ENCODE data around the gene ASF1A.

Gene ASF1A

DNA sequence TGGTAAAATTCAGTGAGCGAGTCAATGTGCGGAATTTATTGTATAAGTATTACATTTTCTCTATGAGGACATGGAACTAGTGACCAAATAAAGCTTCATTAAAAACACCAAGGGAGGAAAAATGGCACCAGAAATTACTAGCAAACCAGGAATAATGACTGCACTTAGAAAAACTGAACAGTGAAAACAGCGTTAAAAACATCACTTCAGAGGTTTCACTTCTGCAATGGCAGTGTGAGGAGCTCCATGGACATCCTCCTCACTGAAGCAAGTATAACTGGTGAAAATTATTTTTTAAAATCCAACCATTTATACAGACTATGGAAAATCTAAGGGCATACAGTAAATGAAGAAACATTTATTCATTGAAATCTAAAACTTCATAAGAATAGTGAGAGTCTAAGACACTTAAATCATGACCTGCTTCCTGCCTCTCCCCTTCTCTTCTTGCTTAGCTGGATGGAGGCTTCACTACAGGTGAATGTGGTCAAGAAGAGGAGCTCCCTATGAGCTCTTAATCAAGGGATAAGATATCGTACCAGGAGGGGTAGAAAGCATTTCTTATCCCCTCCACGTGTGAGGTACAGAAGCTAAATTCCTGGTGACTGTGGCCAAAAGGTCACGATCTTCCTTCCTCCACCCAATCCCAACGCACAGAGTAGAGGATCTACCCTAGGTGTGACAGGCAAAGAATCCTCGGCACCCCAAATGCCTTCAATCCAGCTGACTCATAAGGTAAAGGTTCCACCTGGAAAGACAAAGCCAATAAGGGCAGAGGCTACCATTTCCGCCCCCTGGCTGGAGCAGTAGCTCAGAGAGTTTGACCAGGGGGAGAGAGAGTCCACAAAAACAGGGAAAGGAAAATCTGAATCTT lies 12.3 kb upstream of the ASF1A start:
- DNase-seq (ENCODE audit: low read depth) = no peak

DNA sequence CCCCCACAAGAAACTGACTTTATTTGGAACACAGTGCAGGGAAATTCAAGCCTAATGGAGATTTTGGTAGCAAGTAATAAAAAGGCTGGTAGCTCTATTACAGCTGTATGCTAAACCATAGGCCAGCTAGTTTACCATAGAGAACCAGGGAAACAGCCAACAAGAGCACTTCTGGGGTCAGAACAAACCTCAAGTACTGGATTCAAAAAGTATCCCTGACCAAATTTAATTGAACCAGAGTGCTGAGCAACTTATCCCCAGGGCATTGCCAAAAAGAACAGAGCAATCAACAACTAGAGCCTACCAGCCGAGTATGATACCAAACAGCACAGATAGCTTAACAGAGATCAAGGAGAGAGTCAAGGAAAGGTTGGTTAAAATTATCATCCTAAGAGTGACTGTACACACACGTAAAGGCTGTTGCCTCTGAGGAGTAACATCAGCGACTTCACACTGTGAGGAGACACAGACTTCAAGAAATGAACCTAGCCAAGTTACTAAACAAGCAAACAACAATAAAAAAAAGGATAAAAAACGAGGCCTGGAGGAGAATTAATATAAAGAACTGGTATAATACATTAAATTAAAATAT lies 11.5 kb upstream of the ASF1A start:
- DNase-seq (ENCODE audit: low read depth) = no peak

DNA sequence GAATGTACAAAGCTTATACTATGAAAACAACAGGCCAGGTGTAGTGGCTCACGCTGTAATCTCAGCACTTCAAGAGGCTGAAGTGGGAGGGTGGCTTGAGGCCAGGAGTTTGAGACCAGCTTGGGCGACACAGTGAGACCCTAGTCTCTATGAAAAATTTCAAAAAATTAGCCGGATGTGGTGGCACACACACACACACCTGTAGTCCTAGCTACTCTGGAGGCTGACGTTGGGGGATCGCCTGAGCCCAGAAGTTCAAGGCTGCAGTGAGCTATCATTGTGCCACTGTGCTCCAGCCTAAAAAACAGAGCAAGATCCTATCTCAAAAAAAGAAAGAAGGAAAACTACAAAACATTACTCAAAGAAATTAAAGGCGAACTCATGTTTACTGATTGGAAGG lies 7.3 kb upstream of the ASF1A start:
- DNase-seq (ENCODE audit: low read depth) = no peak

DNA sequence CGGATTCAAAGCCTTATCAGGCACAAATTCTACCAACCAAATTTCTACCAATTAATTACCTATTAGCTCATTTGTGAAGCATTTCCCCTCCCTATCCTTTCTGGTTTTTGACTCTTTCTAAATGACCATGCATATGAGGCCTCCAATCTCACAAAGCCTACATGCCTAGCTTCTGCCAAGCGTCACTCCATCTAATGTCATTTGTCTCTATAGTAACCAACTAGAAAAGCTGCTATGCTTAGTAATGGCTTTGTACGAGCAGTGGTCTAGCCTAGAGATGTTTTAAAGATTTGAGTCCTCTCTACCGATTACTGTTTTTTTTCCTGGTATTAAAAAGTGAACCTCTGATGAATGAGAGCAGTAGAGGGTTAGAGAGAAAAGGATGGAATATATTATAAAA lies 4.8 kb upstream of the ASF1A start:
- no peak for DNase-seq (ENCODE audit: low read depth)

DNA sequence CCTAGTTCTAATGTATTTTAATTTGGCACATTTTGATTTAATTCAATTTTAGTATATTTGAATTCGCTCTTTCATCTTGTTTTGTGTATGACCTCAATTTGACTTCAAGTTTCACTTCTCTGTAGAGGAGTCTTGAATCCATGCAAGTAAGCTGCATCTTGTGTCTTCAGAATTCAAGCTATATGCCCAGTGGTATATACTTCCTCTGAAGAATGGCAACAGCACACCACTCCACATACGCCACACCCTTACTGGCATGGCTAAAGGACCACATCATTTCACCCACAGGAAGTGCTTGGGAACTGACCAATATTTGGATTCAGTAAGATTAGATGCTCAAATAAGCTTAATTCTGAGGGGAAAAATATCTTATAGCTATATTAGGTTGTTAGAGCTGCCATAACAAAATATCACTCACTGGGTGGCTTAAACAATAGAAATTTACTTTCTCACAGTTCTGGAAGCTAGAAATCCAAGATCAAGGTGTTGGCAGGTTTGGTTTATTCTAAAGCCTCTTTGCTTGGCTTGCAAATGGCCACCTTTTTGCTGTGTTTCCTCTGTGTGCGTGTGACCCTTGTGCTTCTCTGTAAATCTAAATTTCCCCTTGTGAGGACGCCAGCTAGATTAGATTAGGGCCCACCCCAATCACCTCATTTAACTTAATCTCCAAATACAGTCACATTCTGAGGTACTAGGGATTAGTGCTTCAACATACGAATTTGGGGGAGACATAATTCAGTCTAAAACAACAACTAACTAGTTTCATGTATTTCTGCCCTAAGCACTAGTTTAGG lies 2.8 kb upstream of the ASF1A start:
- DNase-seq (ENCODE audit: low read depth) = no peak

DNA sequence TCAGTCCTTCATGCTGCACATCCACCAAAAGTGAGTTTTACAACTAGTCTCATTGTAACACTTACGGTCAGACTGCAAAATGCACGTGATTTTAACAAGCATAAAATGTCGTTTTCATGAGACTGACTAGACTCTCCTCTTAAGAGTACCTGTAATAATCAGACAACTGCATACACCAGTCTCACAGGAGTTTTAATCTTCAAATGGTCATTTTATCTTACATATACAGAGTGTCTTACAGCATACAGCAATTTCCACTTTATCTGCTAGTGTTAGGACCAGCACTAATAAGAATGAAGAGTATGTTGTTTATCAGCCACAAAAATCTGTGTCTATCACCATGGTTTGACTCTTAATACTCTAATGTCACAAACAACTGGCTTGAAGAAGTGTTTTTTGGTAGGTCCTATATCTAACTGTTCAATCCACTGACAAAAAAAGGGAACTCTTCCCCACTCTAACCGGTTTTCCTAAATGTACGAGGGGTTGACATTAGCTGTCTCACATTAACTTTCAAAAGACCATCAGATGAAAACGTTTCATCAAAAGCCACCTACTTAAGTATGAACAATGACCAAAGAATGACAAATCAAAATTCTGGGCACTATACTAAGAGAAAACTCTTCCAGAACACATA lies 1.5 kb upstream of the ASF1A start:
- DNase-seq (ENCODE audit: low read depth) = no peak

DNA sequence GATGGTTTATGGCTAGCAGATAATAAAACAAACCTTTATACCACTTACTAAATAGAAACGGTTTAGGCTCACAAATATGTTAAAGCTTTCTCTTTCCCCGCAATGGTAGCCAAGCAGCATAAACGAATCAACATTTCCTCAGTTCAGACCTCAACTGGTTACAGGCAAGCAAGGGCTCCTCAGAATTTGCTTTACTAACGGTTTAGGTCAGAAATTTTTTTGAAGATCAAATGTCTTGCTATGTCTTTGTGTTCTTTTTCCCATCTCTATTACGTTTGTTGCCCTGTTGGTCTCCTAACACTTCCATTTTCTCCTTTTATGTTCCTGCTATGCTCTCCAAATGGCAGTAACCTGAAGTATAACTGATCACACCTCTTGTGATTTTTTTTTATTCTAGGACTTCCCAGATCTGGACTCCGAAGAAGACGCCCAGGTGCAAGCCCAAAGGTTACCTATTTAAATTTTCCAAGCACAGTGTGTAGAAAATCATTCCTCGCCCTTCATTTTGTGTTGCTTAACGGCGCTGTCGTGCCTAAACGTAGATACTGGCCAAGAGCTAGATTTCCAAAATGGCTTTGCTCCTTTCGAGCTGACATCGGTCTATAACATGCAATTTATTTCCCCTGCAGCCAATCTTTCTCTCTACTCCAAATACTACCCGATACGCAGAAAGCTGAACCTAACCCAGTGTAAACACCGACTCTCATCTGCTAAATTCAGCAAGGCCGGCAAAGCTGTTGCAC lies 717 bp upstream of the ASF1A start:
- DNase-seq (ENCODE audit: low read depth) = peak; percentile 3

DNA sequence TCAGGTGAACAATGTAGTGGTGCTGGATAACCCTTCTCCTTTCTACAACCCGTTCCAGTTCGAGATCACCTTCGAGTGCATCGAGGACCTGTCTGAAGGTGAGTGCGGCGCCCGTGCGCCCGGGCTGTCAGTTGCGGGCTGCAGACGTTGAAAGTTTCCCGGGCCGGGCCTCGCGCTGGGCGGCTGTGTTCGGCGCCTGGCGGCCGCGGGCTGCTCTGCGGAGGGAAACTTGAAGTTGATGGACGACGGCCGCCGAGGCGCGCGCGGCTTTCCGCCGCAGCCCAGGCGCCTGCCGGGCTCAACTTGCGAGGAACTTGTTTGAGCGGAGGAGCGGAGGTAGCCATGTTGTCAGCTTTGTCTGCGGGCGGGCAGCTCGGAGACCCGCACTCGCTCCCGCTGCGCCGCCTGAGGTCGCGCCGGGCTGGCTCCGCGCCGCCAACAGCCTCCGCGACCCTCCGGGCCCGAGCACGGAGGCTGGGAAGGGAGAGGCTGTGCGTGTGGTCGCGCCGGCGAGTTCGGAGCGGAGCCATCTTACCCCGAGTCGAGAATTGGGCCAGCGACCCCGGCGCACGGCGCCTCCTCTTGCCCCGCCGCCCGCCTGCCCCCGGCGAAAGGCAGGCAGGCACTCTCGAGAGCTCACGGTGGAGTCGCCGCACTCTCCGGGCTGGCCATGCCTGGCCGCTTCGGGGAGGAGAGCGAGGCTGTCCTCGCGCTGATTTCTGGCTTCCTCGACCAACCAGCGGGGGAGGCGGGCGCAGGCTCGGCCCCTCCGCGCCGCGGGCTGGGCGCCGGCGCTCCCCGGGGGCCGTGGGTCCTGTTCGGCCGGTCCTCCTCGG lies 691 bp downstream of the ASF1A start:
- DNase-seq (ENCODE audit: low read depth) = peak; percentile 30

DNA sequence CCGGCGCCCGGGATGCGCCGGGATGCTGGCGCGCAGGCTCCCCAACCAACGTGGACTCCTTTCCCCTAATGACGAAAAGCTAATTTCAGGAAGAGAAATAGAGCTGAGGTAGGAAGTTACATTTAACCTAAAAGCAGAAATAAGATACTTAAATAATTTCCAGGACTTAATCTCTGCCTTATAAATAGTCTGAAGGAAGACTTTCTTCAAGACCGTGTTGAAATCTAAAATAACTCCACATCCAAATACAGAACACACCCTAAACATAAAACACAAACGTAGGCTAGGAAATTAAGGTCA lies 1.3 kb downstream of the ASF1A start:
- DNase-seq (ENCODE audit: low read depth) = no peak

DNA sequence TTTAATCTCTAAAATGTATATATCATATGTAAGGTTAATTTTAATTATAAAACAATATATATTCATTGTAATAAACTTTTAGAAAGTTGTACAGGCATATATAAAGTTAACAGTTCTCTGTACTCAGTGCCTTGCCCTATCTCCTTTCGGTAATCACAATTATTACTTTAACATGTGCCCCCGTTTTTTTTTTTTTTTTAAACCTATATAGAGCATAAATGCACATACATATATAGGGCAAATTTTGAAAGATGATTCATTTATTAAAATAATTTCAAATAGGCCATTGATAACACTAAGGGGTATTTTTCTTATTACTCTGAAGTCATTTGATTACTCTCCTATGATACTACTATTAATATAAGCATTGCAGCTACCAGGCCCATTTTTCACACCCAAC lies 1.9 kb downstream of the ASF1A start:
- no peak for DNase-seq (ENCODE audit: low read depth)

DNA sequence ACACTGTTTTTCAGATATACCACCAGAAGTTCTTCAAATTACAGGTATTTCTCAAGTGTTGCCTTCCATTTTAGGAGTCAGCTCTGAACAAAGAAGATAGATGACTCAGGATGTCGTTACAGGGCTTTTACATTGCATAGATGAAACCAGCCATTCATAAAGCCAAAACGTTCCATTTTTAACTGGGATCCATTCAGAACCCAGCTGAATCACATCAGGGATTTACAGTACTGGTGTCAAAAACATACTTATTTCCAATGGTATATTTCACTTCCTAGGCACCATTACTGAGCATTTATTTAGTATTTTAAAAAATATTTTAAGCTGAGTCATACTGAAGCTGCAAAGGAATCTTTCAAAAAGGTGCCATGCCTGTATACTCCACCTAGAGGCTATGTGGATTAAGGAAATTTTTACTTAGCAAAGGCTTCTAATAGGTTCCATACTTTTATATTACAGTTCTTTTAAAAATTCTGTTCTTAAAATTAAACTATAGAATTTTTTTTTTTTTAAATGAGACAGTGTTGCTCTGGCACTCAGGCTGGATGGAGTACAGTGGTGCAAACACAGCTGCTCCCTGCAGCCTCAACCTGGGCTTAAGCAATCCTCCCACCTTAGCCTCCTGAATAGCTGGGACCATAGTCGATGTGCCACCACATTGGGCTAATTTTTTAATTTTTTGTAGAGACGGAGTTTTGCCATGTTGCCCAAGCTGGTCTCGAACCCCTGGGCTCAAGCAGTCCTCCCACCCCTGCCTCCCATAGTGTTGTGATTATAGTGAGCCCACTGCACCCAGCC lies 2.6 kb downstream of the ASF1A start:
- no peak for DNase-seq (ENCODE audit: low read depth)

DNA sequence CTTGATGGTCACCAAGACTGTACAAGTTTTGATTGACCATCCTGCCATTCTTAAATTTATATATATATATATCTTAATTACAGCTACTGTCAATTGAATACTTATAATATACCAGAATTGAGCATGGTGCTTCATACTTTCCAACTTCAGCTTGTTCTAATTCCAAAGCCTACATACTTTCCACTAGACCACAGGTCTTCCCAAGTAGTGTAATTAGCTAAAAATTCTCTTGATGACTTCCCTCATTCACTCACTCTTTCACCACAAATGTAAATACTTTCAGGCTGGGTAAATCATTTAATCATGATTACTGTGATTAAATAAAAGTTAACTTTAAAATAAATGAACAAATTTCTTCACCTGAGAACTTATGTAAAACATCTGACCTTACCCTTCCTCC lies 3.4 kb downstream of the ASF1A start:
- DNase-seq (ENCODE audit: low read depth) = no peak

DNA sequence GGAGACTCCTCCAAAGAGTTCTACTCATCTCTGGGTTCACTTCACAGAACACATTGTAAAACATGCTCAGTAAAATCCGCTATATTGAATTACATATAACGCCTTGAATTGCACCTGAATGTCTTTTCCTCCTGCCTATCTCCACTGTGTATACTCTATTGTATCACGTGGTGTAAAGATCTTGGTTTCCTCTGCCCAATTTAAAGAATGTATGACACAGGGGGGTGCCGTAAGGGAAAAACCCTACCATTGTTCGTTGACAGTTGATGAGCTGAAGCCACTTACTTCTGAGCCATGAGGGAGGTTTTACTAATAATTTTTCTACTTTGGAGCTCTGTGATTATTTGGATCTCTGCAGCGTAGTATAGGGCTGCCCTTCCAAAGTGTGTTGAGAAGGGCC lies 6.0 kb downstream of the ASF1A start:
- no peak for DNase-seq (ENCODE audit: low read depth)

DNA sequence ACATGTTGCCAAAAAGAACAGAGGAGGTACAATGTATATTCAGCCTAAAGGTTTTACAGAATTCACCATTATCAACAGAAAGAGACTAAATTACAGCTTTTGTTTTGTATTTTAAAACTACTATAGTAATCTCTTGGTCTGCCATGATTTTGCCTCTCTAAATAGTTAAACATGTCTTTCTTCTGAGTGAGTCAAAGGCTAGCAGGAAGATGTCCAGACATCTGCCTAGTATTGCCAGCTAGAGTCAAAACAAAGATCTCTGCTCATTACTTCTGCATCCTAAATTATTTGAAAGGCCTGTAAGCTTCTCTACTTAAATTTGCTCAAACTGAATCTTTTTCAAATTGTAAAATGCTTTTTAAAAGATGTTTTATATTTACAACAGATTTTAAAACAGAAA lies 8.8 kb downstream of the ASF1A start:
- DNase-seq (ENCODE audit: low read depth) = no peak

DNA sequence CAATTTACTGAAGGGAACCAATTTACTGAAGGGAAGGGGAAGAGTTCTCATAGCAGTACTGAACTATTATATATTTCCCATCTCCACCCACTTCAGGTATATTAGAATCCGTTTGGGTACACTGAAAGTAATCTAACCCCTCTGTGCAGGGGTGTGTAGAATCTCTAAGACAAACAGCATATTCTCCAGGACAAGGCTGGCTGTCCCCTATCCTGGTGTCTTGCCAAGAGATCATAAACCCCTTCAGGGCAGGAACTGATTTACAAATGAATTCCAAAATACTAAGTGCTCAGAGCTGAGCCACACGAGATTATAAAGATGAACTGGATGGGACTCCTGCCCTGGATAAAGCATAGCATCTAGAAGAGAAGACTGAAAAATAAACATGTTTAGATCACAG lies 9.2 kb downstream of the ASF1A start:
- DNase-seq (ENCODE audit: low read depth) = no peak

DNA sequence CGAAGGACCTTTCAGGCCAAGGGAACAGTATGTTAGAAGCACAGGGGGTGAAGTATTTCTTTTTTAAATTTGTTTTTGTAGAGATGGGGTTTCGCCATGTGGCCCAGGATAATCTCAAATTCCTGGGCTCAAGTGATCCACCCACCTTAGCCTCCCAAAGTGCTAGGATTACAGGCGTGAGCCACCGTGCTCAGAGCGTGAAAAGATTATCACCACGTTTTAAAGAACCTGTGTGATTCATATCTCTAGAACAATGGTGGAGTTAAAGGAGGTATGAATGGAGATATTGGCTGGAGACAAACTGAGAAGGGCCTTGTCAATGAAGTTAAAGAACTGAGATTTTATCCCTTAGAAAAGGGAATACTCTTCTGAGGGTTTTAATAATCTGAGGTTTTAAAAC lies 9.7 kb downstream of the ASF1A start:
- DNase-seq (ENCODE audit: low read depth) = no peak

DNA sequence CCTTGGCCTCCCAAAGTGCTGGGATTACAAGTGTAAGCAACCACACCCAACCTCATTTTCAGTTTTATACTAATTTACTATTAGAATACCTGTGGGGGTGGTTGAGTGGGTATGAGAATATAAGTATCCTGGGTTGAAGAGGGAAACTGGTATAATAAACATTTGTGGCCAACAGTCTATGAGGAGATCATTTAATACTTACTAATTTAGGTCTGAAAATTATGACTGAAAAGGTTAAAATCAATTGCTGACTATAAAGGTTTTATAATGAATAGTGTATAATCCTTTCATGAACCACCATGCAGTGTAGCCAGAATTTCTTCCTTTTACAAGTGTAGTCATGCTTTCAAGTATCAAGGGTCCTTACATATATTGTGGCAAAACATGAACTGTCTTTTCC lies 11.1 kb downstream of the ASF1A start:
- DNase-seq (ENCODE audit: low read depth) = no peak

DNA sequence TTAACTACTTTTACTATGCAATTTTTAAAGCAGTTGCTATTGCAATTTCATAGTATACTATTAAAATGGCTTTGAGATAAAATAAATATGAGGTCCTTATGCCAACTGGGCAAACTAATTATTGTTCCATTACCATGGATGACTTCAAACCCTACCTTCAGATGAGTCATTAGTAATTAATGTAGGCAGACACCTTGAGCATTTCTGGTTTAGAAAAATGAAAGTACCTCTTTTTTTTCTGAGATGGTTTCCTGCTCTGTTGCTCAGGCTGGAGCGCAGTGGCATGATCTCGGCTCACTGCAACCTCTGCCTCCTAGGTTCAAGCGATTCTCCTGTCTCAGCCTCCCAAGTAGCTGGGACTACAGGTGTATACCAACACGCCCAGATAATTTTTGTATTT lies 11.9 kb downstream of the ASF1A start:
- no peak for DNase-seq (ENCODE audit: low read depth)

DNA sequence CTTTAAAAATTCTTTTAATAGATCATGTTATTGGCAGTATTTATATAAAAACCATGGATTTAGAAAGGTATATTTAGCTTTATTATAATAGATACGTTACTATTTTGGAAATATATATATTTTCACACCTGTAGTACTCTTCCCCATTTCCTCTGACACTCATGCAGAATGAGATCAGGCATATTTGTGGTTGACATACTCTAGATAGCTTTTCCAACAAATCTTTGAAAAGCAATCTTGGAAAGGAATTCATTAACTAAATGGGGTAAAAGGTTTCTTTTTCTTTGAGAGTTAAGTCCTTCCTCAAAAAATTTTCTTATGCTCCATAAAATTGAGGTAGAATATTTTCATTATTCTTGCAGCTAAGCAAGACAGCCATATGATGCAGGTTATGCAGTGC lies 14.5 kb downstream of the ASF1A start:
- DNase-seq (ENCODE audit: low read depth) = no peak

DNA sequence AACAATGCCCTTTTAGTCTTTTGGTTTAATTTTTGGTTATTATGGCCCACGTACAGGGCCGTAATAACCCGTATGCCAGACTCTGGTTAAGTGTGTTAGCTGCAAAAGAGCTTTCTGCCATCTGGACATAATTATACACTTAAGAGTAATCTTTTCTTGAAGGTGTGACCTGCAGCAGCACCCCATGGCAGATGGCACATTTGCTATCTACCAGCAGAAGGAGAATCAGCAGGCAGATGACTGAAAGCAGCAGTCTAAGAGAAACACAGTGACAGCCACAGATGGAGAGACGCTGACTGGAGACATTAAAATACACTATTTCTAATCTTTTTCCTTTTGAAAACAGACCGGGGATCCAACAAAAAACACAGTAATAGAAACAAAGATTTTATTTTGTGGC lies 18.7 kb downstream of the ASF1A start:
- no peak for DNase-seq (ENCODE audit: low read depth)

Data from stimulated activated CD8-positive, alpha-beta memory T cell treated with anti-CD3 and anti-CD28 coated beads, Interleukin-4, amount 100 ng/mL, for 24 hours (primary cell).